OCI-LY7 (cell line): ENCODE measurements around the gene MLYCD.

Experiments used
- EZH2phosphoT487 ChIP-seq: fragments of 200-600 bp; sonication (generic); IDR thresholded peaks from 2 replicates; pipeline ENCODE4 v1.6.1; 2018; ENCODE audit warnings: low read depth, borderline replicate concordance, mild to moderate bottlenecking, mixed run types, antibody characterized with exemption, low read length, moderate library complexity, mixed read lengths
- TF ChIP-seq, protein P1 (sequence below): fragments of 200-600 bp; sonication (generic); conservative IDR thresholded peaks from 2 replicates; pipeline ENCODE4 v1.5.1; 2014; ENCODE audit warnings: mild to moderate bottlenecking, antibody characterized with exemption, low read length, moderate library complexity, mixed read lengths

DNA sequence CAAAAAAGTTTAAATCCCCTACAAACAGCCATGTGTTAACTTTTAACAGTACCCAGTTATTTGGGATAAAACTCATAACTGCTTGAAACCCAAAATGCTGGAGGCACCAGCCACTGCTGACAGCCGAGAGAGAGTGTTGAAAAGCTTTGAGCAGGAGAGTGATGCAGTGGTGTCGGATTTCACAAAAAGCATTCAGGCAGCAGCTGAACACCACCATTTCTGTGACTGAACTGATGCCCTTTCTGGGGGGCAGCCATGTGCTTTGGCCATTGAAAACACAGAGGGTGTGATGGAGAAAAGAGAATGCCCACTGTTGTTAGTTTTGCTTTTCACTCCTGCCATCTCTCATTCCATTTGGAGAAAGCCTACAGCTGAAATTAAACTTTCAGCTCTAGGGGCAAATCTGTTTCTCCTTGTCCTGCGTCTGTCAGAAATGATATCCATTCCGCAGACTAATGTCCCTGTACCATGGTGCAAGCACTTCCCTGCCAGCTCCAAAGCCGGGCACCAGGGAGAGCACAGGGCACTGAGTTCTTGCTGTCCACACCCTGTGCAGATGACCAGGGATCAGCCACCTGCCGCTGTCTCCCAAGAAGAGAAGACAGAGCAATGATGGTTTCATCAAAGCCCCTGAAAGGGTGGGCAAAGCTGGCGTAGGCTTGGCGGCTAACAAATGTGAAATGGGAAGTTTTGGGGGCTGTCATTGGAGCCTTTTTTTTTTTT lies 16.6 kb upstream of the MLYCD start:
- TF ChIP-seq, protein P1, sequence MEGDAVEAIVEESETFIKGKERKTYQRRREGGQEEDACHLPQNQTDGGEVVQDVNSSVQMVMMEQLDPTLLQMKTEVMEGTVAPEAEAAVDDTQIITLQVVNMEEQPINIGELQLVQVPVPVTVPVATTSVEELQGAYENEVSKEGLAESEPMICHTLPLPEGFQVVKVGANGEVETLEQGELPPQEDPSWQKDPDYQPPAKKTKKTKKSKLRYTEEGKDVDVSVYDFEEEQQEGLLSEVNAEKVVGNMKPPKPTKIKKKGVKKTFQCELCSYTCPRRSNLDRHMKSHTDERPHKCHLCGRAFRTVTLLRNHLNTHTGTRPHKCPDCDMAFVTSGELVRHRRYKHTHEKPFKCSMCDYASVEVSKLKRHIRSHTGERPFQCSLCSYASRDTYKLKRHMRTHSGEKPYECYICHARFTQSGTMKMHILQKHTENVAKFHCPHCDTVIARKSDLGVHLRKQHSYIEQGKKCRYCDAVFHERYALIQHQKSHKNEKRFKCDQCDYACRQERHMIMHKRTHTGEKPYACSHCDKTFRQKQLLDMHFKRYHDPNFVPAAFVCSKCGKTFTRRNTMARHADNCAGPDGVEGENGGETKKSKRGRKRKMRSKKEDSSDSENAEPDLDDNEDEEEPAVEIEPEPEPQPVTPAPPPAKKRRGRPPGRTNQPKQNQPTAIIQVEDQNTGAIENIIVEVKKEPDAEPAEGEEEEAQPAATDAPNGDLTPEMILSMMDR: no peak
- TF ChIP-seq EZH2phosphoT487: no peak
